ENCODE results near the gene FOXK1. TPM values are rescaled to one million over a fixed set of nuclear protein-coding genes. Genes with fewer than 3 reads are reported as not detected.

Gene FOXK1
- total RNA-seq, 4 donors from 2014 or later = 28.0 to 59.9 (median 34.2) TPM

DNA sequence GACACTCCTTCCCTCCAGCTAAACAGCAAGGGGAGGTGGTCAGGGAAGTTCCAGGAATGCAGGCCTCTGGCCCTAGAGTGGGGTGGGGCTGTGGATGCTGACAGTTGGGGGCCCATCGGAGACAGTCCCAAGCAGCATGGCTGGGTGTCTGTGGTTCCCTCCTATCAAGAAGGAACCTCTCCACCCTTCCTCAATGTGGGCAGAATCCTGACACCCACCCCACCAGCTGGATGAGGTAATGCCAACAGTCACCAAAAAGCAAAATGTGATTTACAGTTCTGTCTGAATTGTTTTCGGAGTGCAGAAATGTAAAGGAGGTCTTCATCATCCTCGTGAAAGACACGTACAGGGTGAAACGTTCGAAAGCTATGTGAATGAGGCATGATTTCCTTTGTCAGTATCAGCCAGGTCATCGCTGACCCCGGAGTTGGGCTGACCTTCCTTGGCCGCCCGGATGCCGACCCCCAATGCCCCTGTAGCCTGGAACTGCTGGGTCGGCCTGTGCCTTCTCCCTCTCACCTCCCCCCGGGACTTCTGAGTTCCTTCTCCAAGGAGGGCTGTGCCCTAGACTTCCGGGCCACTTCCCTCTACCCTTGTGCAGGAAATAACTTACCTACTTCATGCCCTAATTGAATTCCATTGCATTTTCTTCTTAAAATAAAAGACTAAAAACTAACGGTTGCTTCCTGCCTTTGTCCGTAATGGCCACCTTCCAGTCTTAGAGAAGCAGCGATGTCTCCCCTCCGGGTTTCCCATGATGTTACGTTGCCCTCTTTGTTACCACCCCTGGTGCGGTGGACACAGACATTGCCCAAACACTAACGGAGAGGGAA, 24.5 kb downstream of the FOXK1 start:
- Histone ChIP-seq H3K4me3 (no peak overlapping the region), H3K9me3 (no peaks in the 10 kb centered on the region), H3K27me3 (no peaks in the 10 kb centered on the region), H3K4me1 (peaks cover 6 to 40% (median 18%) of the 10 kb centered on the region in 4 donors), H3K36me3 (no peaks in the 10 kb centered on the region), H3K27ac (peak overlapping the region; percentile 13 to 56 (median 36))
- 78 to 88% methylated on average over 12 to 21 of the region's 21 CpGs for WGBS, 2 donors (ENCODE audit: low coverage in 1 of 2)
- intact Hi-C loops (cut with DNase I; ENCODE audit: low total_unique reads) = no loop called here
- no peak for DNase-seq
- in situ Hi-C loops (cut with MboI; ENCODE audit: low pct_ligation_motif_present in 1 of 4, low pct_unique_long_range_greater_than_20kb in 1 of 4, low sequenced_read_pairs in 3 of 4) = no loop called here
- no peak for TF ChIP-seq POLR2A (IDR thresholded peaks at IDR 0.05)
- TF ChIP-seq, protein P1, sequence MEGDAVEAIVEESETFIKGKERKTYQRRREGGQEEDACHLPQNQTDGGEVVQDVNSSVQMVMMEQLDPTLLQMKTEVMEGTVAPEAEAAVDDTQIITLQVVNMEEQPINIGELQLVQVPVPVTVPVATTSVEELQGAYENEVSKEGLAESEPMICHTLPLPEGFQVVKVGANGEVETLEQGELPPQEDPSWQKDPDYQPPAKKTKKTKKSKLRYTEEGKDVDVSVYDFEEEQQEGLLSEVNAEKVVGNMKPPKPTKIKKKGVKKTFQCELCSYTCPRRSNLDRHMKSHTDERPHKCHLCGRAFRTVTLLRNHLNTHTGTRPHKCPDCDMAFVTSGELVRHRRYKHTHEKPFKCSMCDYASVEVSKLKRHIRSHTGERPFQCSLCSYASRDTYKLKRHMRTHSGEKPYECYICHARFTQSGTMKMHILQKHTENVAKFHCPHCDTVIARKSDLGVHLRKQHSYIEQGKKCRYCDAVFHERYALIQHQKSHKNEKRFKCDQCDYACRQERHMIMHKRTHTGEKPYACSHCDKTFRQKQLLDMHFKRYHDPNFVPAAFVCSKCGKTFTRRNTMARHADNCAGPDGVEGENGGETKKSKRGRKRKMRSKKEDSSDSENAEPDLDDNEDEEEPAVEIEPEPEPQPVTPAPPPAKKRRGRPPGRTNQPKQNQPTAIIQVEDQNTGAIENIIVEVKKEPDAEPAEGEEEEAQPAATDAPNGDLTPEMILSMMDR (IDR thresholded peaks at IDR 0.05) = no peak
- TF ChIP-seq POLR2AphosphoS5 (IDR thresholded peaks at IDR 0.05) = no peak
- TF ChIP-seq EP300 (IDR thresholded peaks at IDR 0.05; ENCODE audit: low read depth) = no peak

DNA sequence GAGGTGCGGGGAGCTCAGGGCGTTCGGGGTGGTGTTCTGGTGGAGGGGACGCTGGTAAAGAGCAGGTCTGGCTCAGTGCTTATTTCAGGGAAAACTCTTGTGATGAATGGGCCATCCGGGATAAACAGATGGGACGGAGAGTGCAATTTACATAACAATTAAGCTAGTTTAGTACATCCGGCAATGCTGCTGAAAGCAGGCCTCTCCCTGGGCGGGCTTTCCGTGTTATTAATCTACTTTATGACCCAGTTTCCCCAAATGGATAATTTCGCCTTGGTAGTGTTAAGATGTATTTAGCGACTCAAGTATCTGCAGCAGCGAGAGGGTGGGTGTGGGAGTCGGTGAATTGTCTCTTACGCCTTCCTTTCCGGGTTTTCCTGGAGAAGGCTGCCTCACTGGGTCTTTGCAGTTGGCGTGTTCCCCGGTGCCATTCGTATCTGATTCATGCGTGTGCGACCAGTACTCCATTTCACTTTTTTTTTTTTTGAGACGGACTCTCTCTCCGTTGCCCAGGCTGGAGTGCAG, 25.2 kb downstream of the FOXK1 start:
- in situ Hi-C loops (cut with MboI; ENCODE audit: low pct_ligation_motif_present in 1 of 4, low pct_unique_long_range_greater_than_20kb in 1 of 4, low sequenced_read_pairs in 3 of 4) (no loop called here), intact Hi-C loops (cut with DNase I; ENCODE audit: low total_unique reads) (no loop called here)
- H3K4me1 ChIP-seq = peaks cover 9 to 44% (median 25%) of the 10 kb centered on the region in 4 donors
- no peak overlapping the region for H3K4me3 ChIP-seq
- H3K36me3 ChIP-seq = no peaks in the 10 kb centered on the region
- no peaks in the 10 kb centered on the region for H3K27me3 ChIP-seq
- H3K9me3 ChIP-seq = no peaks in the 10 kb centered on the region
- no peak for DNase-seq
- TF ChIP-seq, protein P1 (IDR thresholded peaks at IDR 0.05) = no peak
- TF ChIP-seq POLR2A (IDR thresholded peaks at IDR 0.05) (no peak), EP300 (IDR thresholded peaks at IDR 0.05; ENCODE audit: low read depth) (no peak), POLR2AphosphoS5 (IDR thresholded peaks at IDR 0.05) (no peak)
- H3K27ac ChIP-seq = peak overlapping the region; percentile 13 to 56 (median 36)
- WGBS, 2 donors (ENCODE audit: low coverage in 1 of 2) = 74 to 78% methylated on average over 8 to 22 of the region's 22 CpGs

DNA sequence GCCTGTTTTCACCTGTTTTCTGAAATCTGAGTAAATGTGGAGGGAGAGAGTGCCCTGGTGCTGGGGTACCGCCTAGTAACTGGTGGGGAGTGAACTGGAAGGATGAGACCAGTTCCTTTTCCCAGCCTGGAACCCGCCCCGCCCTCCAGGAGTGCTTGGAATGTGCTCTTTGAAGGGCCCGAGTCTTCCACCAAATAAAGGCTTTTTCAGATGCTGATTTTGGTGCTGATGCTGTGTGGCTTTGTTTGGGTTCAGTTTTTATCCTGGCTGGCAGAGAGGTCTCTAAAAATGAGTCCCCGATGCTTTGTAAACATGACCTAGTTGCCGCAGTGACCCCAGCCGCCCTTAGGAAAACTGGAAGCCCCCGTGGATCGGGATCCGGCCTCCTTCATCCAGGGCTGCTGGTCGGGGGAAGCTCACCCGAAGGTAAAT, 25.9 kb downstream of the FOXK1 start:
- Histone ChIP-seq H3K36me3 (no peaks in the 10 kb centered on the region), H3K27me3 (no peaks in the 10 kb centered on the region), H3K9me3 (no peaks in the 10 kb centered on the region), H3K4me3 (no peak overlapping the region), H3K27ac (peak overlapping the region in 2 of 4 donors; percentile 53 to 56), H3K4me1 (peaks cover 10 to 47% (median 31%) of the 10 kb centered on the region in 4 donors)
- in situ Hi-C loops (cut with MboI; ENCODE audit: low pct_ligation_motif_present in 1 of 4, low pct_unique_long_range_greater_than_20kb in 1 of 4, low sequenced_read_pairs in 3 of 4) = no loop called here
- TF ChIP-seq, protein P1 (IDR thresholded peaks at IDR 0.05) = no peak
- TF ChIP-seq EP300 (IDR thresholded peaks at IDR 0.05; ENCODE audit: low read depth) (no peak), POLR2A (IDR thresholded peaks at IDR 0.05) (no peak), POLR2AphosphoS5 (IDR thresholded peaks at IDR 0.05) (no peak)
- 93% methylated on average over 12 of the region's 12 CpGs; no CpG with 5 or more reads in 1 of the 2 donors for WGBS, 2 donors (ENCODE audit: low coverage in 1 of 2)
- no peak for DNase-seq
- intact Hi-C loops (cut with DNase I; ENCODE audit: low total_unique reads) = no loop called here

- Histone ChIP-seq H3K36me3 (no peaks in the 10 kb centered on the region), H3K27ac (no peak overlapping the region), H3K9me3 (no peaks in the 10 kb centered on the region), H3K4me3 (no peak overlapping the region), H3K4me1 (peaks cover 9 to 56% (median 34%) of the 10 kb centered on the region in 4 donors), H3K27me3 (no peaks in the 10 kb centered on the region)
- intact Hi-C loops (cut with DNase I; ENCODE audit: low total_unique reads) = no loop called here
- in situ Hi-C loops (cut with MboI; ENCODE audit: low pct_ligation_motif_present in 1 of 4, low pct_unique_long_range_greater_than_20kb in 1 of 4, low sequenced_read_pairs in 3 of 4) = no loop called here
- DNase-seq = no peak
- TF ChIP-seq, protein P1 (IDR thresholded peaks at IDR 0.05) = no peak
- no peak for TF ChIP-seq EP300 (IDR thresholded peaks at IDR 0.05; ENCODE audit: low read depth)
- TF ChIP-seq POLR2AphosphoS5 (IDR thresholded peaks at IDR 0.05) = no peak
- no peak for TF ChIP-seq POLR2A (IDR thresholded peaks at IDR 0.05)
- WGBS, 2 donors (ENCODE audit: low coverage in 1 of 2) = 93% methylated on average over 22 of the region's 22 CpGs; no CpG with 5 or more reads in 1 of the 2 donors
These were observed 27.1 kb downstream of the FOXK1 start for GRCh38 chr7:4709187-4709586.

Data from transverse colon (tissue), 4 donors.